Thymus (tissue), 11 donors: ENCODE measurements around the gene SINHCAF. TPM values are rescaled to one million over a fixed set of nuclear protein-coding genes. Genes with fewer than 3 reads are reported as not detected.
"Not testable (repeated sequence)": the region's sequence is repeated elsewhere in the genome, so short reads cannot be mapped to it uniquely, and the experiment has no call there.

Source experiments
- DNase-seq, 9 donors: peaks; one replicate each; pipeline ENCODE4 v3.0.0-alpha.2; 2013; ENCODE audit warnings: low spot score in 9 of 9, low read depth in 6 of 9, missing footprints in 1 of 9
- H3K27ac ChIP-seq, 2 donors: one replicate each; pipeline ENCODE4 v1.5.1; 2013; ENCODE audit warnings: control low read depth in 1 of 2, low read depth in 1 of 2, low read length in 1 of 2, mild to moderate bottlenecking in 1 of 2, moderate library complexity in 1 of 2
- H3K27me3 ChIP-seq, 2 donors: one replicate each; pipeline ENCODE4 v1.5.1; 2013; ENCODE audit warnings: low read length in 1 of 2; ENCODE audit not compliant: control insufficient read depth in 2 of 2, insufficient read depth in 1 of 2
- H3K36me3 ChIP-seq, 2 donors: one replicate each; pipeline ENCODE4 v1.5.1; 2013; ENCODE audit warnings: low read length in 1 of 2, mild to moderate bottlenecking in 1 of 2, moderate library complexity in 1 of 2; ENCODE audit not compliant: control insufficient read depth in 2 of 2, insufficient read depth in 2 of 2
- H3K4me1 ChIP-seq, 2 donors: one replicate each; pipeline ENCODE4 v1.5.1; 2013; ENCODE audit warnings: low read length in 2 of 2; ENCODE audit not compliant: control insufficient read depth in 2 of 2, insufficient read depth in 2 of 2
- H3K4me3 ChIP-seq, 2 donors: one replicate each; pipeline ENCODE4 v1.5.1; 2013; ENCODE audit warnings: low read length in 2 of 2, control low read depth in 1 of 2, mild to moderate bottlenecking in 1 of 2
- H3K9me3 ChIP-seq, 2 donors: one replicate each; pipeline ENCODE4 v1.5.1; 2013; ENCODE audit warnings: low read length in 1 of 2, mild to moderate bottlenecking in 1 of 2; ENCODE audit not compliant: control insufficient read depth in 2 of 2, insufficient read depth in 1 of 2
- WGBS: extraction: QIAGEN DNeasy Blood & Tissue Kit; methylation state at CpG from one replicate; pipeline ENCODE4 v1.1.7; 2013; 5-methylcytosine and 5-hydroxymethylcytosine counted together
- polyA plus RNA-seq: library from polyadenylated mRNA; stranded (reverse); fragments of 200-250 nt; gene quantifications from one replicate; pipeline ENCODE4 v1.2.3, GENCODE V29; 2013
- total RNA-seq: library from RNA; stranded (reverse); fragments of 120-200 nt; gene quantifications from one replicate; pipeline ENCODE4 v1.2.4, GENCODE V29; 2013
- donor health status: healthy.

SINHCAF gene
- total and polyA plus RNA-seq, 2 donors, result 57.0 to 116 TPM

- H3K9me3 ChIP-seq, result no peaks in the 10 kb centered on the region
- no peak overlapping the region for H3K4me3 ChIP-seq
- no peaks in the 10 kb centered on the region for H3K4me1 ChIP-seq
- 98% methylated on average over 6 of the region's 6 CpGs for WGBS
- no peak overlapping the region for H3K27ac ChIP-seq
- no peaks in the 10 kb centered on the region for H3K27me3 ChIP-seq
- DNase-seq, result no peak
- no peaks in the 10 kb centered on the region for H3K36me3 ChIP-seq
Observed at GRCh38 chr12:31248337-31248736, 77.6 kb downstream of the SINHCAF start.

- no peak overlapping the region for H3K27ac ChIP-seq
- no peaks in the 10 kb centered on the region for H3K9me3 ChIP-seq
- H3K4me3 ChIP-seq, result no peak overlapping the region
- H3K36me3 ChIP-seq, result no peaks in the 10 kb centered on the region
- no peak for DNase-seq
- no peaks in the 10 kb centered on the region for H3K4me1 ChIP-seq
- WGBS, result 86% methylated on average over 10 of the region's 10 CpGs
- H3K27me3 ChIP-seq, result no peaks in the 10 kb centered on the region
Observed at GRCh38 chr12:31246470-31246850, 79.5 kb downstream of the SINHCAF start.

- H3K4me3 ChIP-seq, result no peak overlapping the region
- H3K27ac ChIP-seq, result no peak overlapping the region
- H3K4me1 ChIP-seq, result no peaks in the 10 kb centered on the region
- DNase-seq, result peak in 1 of 9 donors; percentile 20
- 93% methylated on average over 15 of the region's 15 CpGs for WGBS
- H3K36me3 ChIP-seq, result no peaks in the 10 kb centered on the region
- H3K9me3 ChIP-seq, result no peaks in the 10 kb centered on the region
- no peaks in the 10 kb centered on the region for H3K27me3 ChIP-seq
Observed at GRCh38 chr12:31245822-31246469, 80.0 kb downstream of the SINHCAF start.

- H3K36me3 ChIP-seq, H3K9me3 ChIP-seq, H3K27ac ChIP-seq, H3K27me3 ChIP-seq, H3K4me1 ChIP-seq, DNase-seq, H3K4me3 ChIP-seq: not testable (repeated sequence)
- 93% methylated on average over 10 of the region's 10 CpGs for WGBS
Observed at GRCh38 chr12:31242418-31242817, 83.5 kb downstream of the SINHCAF start.

- no peaks in the 10 kb centered on the region for H3K4me1 ChIP-seq
- no peak overlapping the region for H3K27ac ChIP-seq
- 24% methylated on average over 11 of the region's 11 CpGs for WGBS
- no peak overlapping the region for H3K4me3 ChIP-seq
- DNase-seq, result peak in 7 of 9 donors; percentile 42 to 70 (median 46)
- H3K27me3 ChIP-seq, result peaks cover 0 to 15% of the 10 kb centered on the region in 2 donors
- no peaks in the 10 kb centered on the region for H3K9me3 ChIP-seq
- H3K36me3 ChIP-seq, result no peaks in the 10 kb centered on the region
Observed at GRCh38 chr12:31238764-31239387, 87.1 kb downstream of the SINHCAF start.

- H3K27ac ChIP-seq, H3K4me1 ChIP-seq, DNase-seq, H3K36me3 ChIP-seq, H3K4me3 ChIP-seq, H3K9me3 ChIP-seq: not testable (repeated sequence)
- whole genome bisulfite sequencing, result 84% methylated on average over 10 of the region's 10 CpGs
- H3K27me3 ChIP-seq, result peaks cover 0 to 15% of the 10 kb centered on the region in 2 donors
Observed at GRCh38 chr12:31238333-31238732, 87.6 kb downstream of the SINHCAF start.

GRCh38 chr12:31236998-31237637 lies 88.8 kb downstream of the SINHCAF start:
- 86% methylated on average over 11 of the region's 11 CpGs for WGBS
- H3K9me3 ChIP-seq, result no peaks in the 10 kb centered on the region
- no peak overlapping the region for H3K4me3 ChIP-seq
- H3K27ac ChIP-seq, result no peak overlapping the region
- H3K27me3 ChIP-seq, result peaks cover 0 to 15% of the 10 kb centered on the region in 2 donors
- H3K4me1 ChIP-seq, result no peaks in the 10 kb centered on the region
- H3K36me3 ChIP-seq, result no peaks in the 10 kb centered on the region
- no peak for DNase-seq

GRCh38 chr12:31235868-31236395 lies 90.0 kb downstream of the SINHCAF start:
- Histone ChIP-seq H3K9me3 (peaks cover 0 to 6% of the 10 kb centered on the region in 2 donors), H3K4me3 (no peak overlapping the region), H3K27ac (no peak overlapping the region), H3K4me1 (no peaks in the 10 kb centered on the region), H3K27me3 (peaks cover 0 to 15% of the 10 kb centered on the region in 2 donors), H3K36me3 (no peaks in the 10 kb centered on the region)
- WGBS, result 89% methylated on average over 9 of the region's 9 CpGs
- DNase-seq, result no peak
